Ascending aorta (tissue), 2 donors: ENCODE measurements around the gene FOXL1. TPM values are rescaled to one million over a fixed set of nuclear protein-coding genes. Genes with fewer than 3 reads are reported as not detected.
"Not testable (repeated sequence)": the region's sequence is repeated elsewhere in the genome, so short reads cannot be mapped to it uniquely, and the experiment has no call there.

Experiments
- DNase-seq, 2 donors: peaks; one replicate each; pipeline ENCODE4 v3.0.0-alpha.2; 2019; ENCODE audit warnings: low spot score in 2 of 2
- H3K27ac ChIP-seq, 2 donors: fragments of 200-600 bp; sonication (generic); one replicate each; pipeline ENCODE4 v1.5.1; 2016 to 2017; ENCODE audit warnings: mild to moderate bottlenecking in 1 of 2
- H3K27me3 ChIP-seq: fragments of 200-600 bp; sonication (generic); one replicate; pipeline ENCODE4 v1.5.1; 2017
- H3K36me3 ChIP-seq, 2 donors: fragments of 200-600 bp; sonication (generic); one replicate each; pipeline ENCODE4 v1.5.1; 2016
- H3K4me1 ChIP-seq, 2 donors: fragments of 200-600 bp; sonication (generic); one replicate each; pipeline ENCODE4 v1.5.1; 2016 to 2017; ENCODE audit warnings: mild to moderate bottlenecking in 1 of 2
- H3K4me3 ChIP-seq, 2 donors: fragments of 200-600 bp; sonication (generic); one replicate each; pipeline ENCODE4 v1.5.1; 2016 to 2017; ENCODE audit warnings: mild to moderate bottlenecking in 1 of 2
- H3K9me3 ChIP-seq, 2 donors: fragments of 200-600 bp; sonication (generic); one replicate each; pipeline ENCODE4 v1.5.1; 2016
- intact Hi-C: fragments of 100-400 bp; cut with DNase I; formaldehyde crosslinking; loops from one replicate; pipeline ENCODE4 v1.15.1; 2023
- total RNA-seq: library from RNA; depleted of rRNA; stranded (reverse); fragments of >200 nt; gene quantifications from one replicate; pipeline ENCODE4 v1.1.0, GENCODE V29; 2016
- TF ChIP-seq, protein P1 (sequence below), 3 experiments: fragments of 200-600 bp in 2 of 3; fragments of 450-650 bp in 1 of 3; sonication (generic) in 2 of 3; IDR thresholded peaks; one replicate each; pipeline ENCODE4 v1.5.1; 2016 to 2019; ENCODE audit warnings: antibody characterized with exemption in 3 of 3, mild to moderate bottlenecking in 1 of 3, moderate library complexity in 1 of 3

The FOXL1 gene
- total RNA-seq, 1 donor from 2014 or later = 35.7 TPM

DNA sequence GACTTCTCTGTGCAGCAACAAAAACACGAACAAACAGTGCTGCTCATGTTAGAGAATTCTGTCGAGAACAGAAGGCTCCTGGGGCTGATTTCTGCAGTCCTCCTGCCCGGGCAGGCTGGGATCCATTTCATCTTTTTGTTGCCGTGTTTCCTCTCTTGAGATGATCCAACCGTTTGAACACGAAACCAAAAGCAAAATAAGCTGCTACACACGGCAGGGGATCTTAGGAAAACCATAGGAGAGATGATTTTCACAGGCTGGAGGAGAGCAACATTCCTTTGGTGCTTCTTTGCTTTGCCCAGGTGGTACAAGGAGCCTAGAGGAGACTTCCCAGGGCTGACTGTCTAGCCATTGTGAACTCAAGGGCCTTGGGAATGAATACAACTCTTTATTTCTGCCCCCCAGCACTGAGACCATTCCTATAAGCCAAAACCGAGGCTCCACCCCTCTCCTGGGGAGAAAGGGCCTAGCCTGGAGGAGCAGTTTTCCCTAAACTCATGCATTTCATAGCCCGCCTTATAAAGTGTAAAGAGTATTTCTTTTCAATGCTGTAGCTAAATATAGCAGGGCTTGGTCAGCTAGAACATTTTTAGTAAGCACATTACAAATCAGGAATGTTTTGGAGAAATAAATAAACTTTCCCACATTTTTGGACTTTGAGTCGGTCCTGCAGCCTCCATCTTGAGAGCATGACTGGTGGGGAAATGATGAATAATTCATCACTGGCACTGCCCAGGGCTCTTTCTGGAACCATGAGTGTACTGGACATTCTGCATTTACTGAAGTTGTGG lies 7.7 kb downstream of the FOXL1 start:
- peak overlapping the region in 1 of 2 donors; percentile 26 for H3K4me3 ChIP-seq
- H3K27ac ChIP-seq = peak overlapping the region; percentile 91 to 99
- no peaks in the 10 kb centered on the region for H3K9me3 ChIP-seq
- TF ChIP-seq, protein P1, sequence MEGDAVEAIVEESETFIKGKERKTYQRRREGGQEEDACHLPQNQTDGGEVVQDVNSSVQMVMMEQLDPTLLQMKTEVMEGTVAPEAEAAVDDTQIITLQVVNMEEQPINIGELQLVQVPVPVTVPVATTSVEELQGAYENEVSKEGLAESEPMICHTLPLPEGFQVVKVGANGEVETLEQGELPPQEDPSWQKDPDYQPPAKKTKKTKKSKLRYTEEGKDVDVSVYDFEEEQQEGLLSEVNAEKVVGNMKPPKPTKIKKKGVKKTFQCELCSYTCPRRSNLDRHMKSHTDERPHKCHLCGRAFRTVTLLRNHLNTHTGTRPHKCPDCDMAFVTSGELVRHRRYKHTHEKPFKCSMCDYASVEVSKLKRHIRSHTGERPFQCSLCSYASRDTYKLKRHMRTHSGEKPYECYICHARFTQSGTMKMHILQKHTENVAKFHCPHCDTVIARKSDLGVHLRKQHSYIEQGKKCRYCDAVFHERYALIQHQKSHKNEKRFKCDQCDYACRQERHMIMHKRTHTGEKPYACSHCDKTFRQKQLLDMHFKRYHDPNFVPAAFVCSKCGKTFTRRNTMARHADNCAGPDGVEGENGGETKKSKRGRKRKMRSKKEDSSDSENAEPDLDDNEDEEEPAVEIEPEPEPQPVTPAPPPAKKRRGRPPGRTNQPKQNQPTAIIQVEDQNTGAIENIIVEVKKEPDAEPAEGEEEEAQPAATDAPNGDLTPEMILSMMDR (IDR thresholded peaks at IDR 0.05) = no peak
- H3K27me3 ChIP-seq = no peaks in the 10 kb centered on the region
- DNase-seq = peak in 1 of 2 donors; percentile 91
- H3K36me3 ChIP-seq = peaks cover 0 to 3% of the 10 kb centered on the region in 2 donors
- intact Hi-C loops = loop anchor here (2.0 kb wide), 1 partner anchor 23 kb away; no protein-coding TSS in a partner anchor
- peaks cover 29 to 85% of the 10 kb centered on the region in 2 donors for H3K4me1 ChIP-seq

DNA sequence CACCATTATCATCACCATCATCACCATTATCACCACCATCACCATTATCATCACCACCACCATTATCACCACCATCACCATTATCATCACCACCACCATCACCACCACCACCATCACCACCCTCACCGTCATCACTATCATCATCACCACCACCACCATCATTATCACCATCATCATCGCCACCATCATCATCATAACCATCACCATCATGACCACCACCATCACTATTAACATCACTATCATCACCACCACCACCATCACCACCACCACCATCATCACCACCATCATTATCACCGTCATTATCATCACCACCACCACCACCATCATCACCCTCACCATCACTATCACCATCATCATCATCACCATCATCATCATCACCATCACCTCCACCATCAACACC lies 9.1 kb downstream of the FOXL1 start:
- TF ChIP-seq, protein P1 (IDR thresholded peaks at IDR 0.05) = no peak
- Histone ChIP-seq H3K36me3 (peaks cover 0 to 3% of the 10 kb centered on the region in 2 donors), H3K27me3 (no peaks in the 10 kb centered on the region), H3K9me3 (no peaks in the 10 kb centered on the region), H3K4me3 (no peak overlapping the region), H3K4me1 (peaks cover 29 to 78% of the 10 kb centered on the region in 2 donors), H3K27ac (peak overlapping the region; percentile 91 to 99)
- DNase-seq = peak in 1 of 2 donors; percentile 3
- intact Hi-C loops = no loop called here

DNA sequence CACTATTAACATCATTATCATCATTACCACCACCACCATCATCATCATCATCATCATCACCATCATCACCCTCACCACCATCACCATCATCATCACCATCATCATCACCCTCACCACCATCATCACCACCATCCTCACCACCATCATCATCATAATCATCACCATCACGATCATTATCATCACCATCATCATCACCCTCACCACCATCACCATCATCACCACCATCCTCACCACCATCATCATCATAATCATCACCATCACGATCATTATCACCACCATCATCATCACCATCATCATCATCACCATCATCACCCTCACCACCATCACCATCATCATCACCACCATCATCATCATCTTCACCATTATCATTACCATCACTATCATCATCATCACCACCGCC lies 9.6 kb downstream of the FOXL1 start:
- H3K27me3 ChIP-seq, H3K4me3 ChIP-seq, H3K36me3 ChIP-seq, H3K9me3 ChIP-seq, intact Hi-C loops, DNase-seq: not testable (repeated sequence)
- Histone ChIP-seq H3K4me1 (peaks cover 29 to 78% of the 10 kb centered on the region in 2 donors), H3K27ac (peak overlapping the region; percentile 91 to 99)

DNA sequence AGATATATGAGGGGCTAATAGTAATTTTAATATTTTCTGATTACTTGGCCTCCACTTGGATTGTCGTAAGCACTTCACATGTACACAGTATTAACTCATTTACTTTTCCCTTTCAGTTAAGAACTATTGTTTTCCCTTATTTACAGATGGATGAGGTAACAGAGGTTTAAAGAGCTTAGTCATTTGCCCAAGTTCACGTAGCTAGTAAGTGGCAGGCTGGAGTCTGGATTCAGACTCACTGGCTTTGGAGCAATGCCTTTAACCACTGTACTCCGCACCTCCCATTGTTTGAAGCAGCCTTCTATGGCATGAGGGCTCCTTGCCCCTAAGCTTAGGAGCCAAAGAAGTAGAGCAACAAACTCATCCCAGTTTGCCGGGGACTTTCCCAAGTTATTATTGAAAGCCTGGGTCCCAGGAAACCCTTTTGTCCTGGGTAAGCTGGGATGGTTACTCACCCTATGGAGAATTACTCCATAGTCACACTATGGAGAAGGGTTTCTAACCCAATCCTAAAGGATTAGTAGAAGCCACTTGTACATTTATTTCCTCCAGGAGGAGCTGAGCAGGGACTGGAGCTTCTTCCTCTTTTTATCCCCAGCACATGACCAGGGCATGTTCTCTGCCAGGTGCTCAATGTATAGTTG lies 12.3 kb downstream of the FOXL1 start:
- TF ChIP-seq, protein P1 (IDR thresholded peaks at IDR 0.05) = no peak
- Histone ChIP-seq H3K4me1 (peaks cover 12 to 75% of the 10 kb centered on the region in 2 donors), H3K9me3 (no peaks in the 10 kb centered on the region), H3K4me3 (no peak overlapping the region), H3K36me3 (no peaks in the 10 kb centered on the region), H3K27ac (peak overlapping the region; percentile 91 to 99), H3K27me3 (no peaks in the 10 kb centered on the region)
- DNase-seq = peak in 1 of 2 donors; percentile 75
- intact Hi-C loops = no loop called here

DNA sequence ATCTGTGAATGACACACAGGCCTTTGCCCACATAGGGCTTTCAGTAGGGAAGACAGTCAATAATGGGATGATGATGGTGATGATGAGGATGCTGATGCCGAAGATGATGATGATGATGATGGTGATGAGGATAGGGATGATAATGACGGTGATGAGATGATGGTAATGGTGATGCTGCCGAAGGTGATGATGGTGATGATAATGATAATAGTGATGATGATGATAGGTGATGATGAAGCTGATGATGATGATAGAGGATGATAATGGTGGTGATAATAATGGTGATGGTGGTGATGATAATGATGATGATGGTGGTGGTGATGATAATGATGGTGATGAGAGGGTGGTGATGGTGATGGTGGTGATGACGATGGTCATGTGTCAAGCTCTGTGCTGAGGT lies 12.9 kb downstream of the FOXL1 start:
- intact Hi-C loops = no loop called here
- Histone ChIP-seq H3K27me3 (no peaks in the 10 kb centered on the region), H3K4me1 (peaks cover 16 to 76% of the 10 kb centered on the region in 2 donors), H3K4me3 (no peak overlapping the region), H3K9me3 (no peaks in the 10 kb centered on the region), H3K27ac (peak overlapping the region; percentile 95 to 99), H3K36me3 (no peaks in the 10 kb centered on the region)
- peak in 1 of 2 donors; percentile 40 for DNase-seq
- TF ChIP-seq, protein P1 (IDR thresholded peaks at IDR 0.05) = no peak
